Measurements from ENCODE around the gene ESYT1. TPM values are rescaled to one million over a fixed set of nuclear protein-coding genes. Genes with fewer than 3 reads are reported as not detected.

The ESYT1 gene
- total RNA-seq, 3 donors from 2014 or later, result 44.9 to 75.7 (median 52.0) TPM

GRCh38 chr12:56101045-56101444, 27.0 kb upstream of the ESYT1 start:
- Histone ChIP-seq H3K9me3 (no peaks in the 10 kb centered on the region), H3K4me1 (ENCODE audit: low read depth) (peaks cover 18% of the 10 kb centered on the region), H3K36me3 (ENCODE audit: low read depth) (no peaks in the 10 kb centered on the region), H3K4me3 (no peak overlapping the region)
- no peak for TF ChIP-seq CTCF (IDR thresholded peaks at IDR 0.05)
- ATAC-seq (no peak), DNase-seq (no peak)
- intact Hi-C loops (cut with DNase I, micrococcal nuclease), result no loop called here

GRCh38 chr12:56102683-56103065, 25.4 kb upstream of the ESYT1 start:
- H3K9me3 ChIP-seq, result no peaks in the 10 kb centered on the region
- peaks cover 22% of the 10 kb centered on the region for H3K4me1 ChIP-seq (ENCODE audit: low read depth)
- ATAC-seq (no peak), DNase-seq (no peak)
- H3K4me3 ChIP-seq, result no peak overlapping the region
- TF ChIP-seq CTCF (IDR thresholded peaks at IDR 0.05), result no peak
- intact Hi-C loops (cut with DNase I, micrococcal nuclease), result no loop called here
- H3K36me3 ChIP-seq (ENCODE audit: low read depth), result no peaks in the 10 kb centered on the region

GRCh38 chr12:56103066-56103711, 24.9 kb upstream of the ESYT1 start:
- no peak for TF ChIP-seq CTCF (IDR thresholded peaks at IDR 0.05)
- H3K4me1 ChIP-seq (ENCODE audit: low read depth), result peaks cover 22% of the 10 kb centered on the region
- DNase-seq (no peak), ATAC-seq (no peak)
- H3K36me3 ChIP-seq (ENCODE audit: low read depth), result no peaks in the 10 kb centered on the region
- intact Hi-C loops (cut with DNase I, micrococcal nuclease), result no loop called here
- no peak overlapping the region for H3K4me3 ChIP-seq
- H3K9me3 ChIP-seq, result no peaks in the 10 kb centered on the region

- ATAC-seq (no peak), DNase-seq (no peak)
- peak overlapping the region; percentile 67 for H3K4me3 ChIP-seq
- peaks cover 22% of the 10 kb centered on the region for H3K4me1 ChIP-seq (ENCODE audit: low read depth)
- no peaks in the 10 kb centered on the region for H3K36me3 ChIP-seq (ENCODE audit: low read depth)
- no peaks in the 10 kb centered on the region for H3K9me3 ChIP-seq
- no peak for TF ChIP-seq CTCF (IDR thresholded peaks at IDR 0.05)
- intact Hi-C loops (cut with DNase I, micrococcal nuclease), result no loop called here
Observed at GRCh38 chr12:56103823-56104108, 24.3 kb upstream of the ESYT1 start.

GRCh38 chr12:56104109-56104814, 23.8 kb upstream of the ESYT1 start, which contains the start of gene PA2G4:
TSS of gene PA2G4 (plus strand) at chr12:56104559. CDS start at chr12:56104738, 179 bp downstream.
- intact Hi-C loops (cut with DNase I, micrococcal nuclease), result no loop called here
- Histone ChIP-seq H3K4me1 (ENCODE audit: low read depth) (peaks cover 22% of the 10 kb centered on the region), H3K36me3 (ENCODE audit: low read depth) (no peaks in the 10 kb centered on the region), H3K4me3 (peak within 1 kb of the TSS; percentile 67), H3K9me3 (no peaks in the 10 kb centered on the region)
- peak; percentile 9 for TF ChIP-seq CTCF (IDR thresholded peaks at IDR 0.05)
- DNase-seq (peak; percentile 97 to 98 (median 98)), ATAC-seq (peak; percentile 95)

Data from mucosa of descending colon (tissue), 3 donors.